Panc1 (cell line): ENCODE data around the gene ZNF200. TPM values are rescaled to one million over a fixed set of nuclear protein-coding genes. Genes with fewer than 3 reads are reported as not detected.

Experiments
- ATAC-seq: fragments of 200-7000 bp; cut with Tn5 transposase; 2 replicates; pipeline ENCODE4 v1.9.1; 2020; ENCODE audit warnings: mild to moderate bottlenecking, moderate library complexity
- BruUV-seq: library from RNA; stranded (reverse); fragments of 400-500 nt; replicated peaks from 2 replicates; lab custom pipeline; 2021; lab: Mats Ljungman, UMichigan
- CTCF ChIA-PET: fragments of 300-600 bp; sonication (Branson Sonifier 250); formaldehyde crosslinking; loops from one replicate; lab custom pipeline; 2022; ENCODE audit warnings: antibody characterized with exemption; lab: Charles Lee
- POLR2A ChIA-PET: fragments of 300-600 bp; sonication (Branson Sonifier 250); formaldehyde crosslinking; loops from one replicate; lab custom pipeline; 2022; ENCODE audit warnings: antibody characterized with exemption; lab: Charles Lee
- DNase-seq: peaks from one replicate; pipeline ENCODE4 v3.0.0-alpha.2; 2010; ENCODE audit warnings: low read depth, low spot score
- H3K27ac ChIP-seq: 2 replicates; pipeline ENCODE4 v1.5.1; 2011; ENCODE audit warnings: mild to moderate bottlenecking, low read length, inconsistent platforms
- H3K27me3 ChIP-seq: fragments of 200-500 bp; sonication (Bioruptor generic); 2 replicates; pipeline ENCODE4 v1.6.0; 2014; ENCODE audit warnings: low read length, inconsistent platforms; ENCODE audit not compliant: control insufficient read depth, insufficient read depth
- H3K36me3 ChIP-seq: fragments of 200-500 bp; sonication (Bioruptor generic); 2 replicates; pipeline ENCODE4 v1.5.1; 2014; ENCODE audit warnings: inconsistent platforms, mild to moderate bottlenecking, low read length, moderate library complexity; ENCODE audit not compliant: control insufficient read depth, insufficient read depth
- H3K4me1 ChIP-seq: 2 replicates; pipeline ENCODE4 v1.5.1; 2011; ENCODE audit warnings: inconsistent platforms, mild to moderate bottlenecking, low read length, moderate library complexity; ENCODE audit not compliant: control insufficient read depth, insufficient read depth
- H3K4me3 ChIP-seq, 2 experiments: 2 replicates each; pipeline ENCODE4 v1.5.1; 2011 to 2012; ENCODE audit warnings: low read depth in 2 of 2, low read length in 2 of 2, mild to moderate bottlenecking in 2 of 2, inconsistent platforms in 1 of 2, moderate library complexity in 1 of 2
- H3K9me3 ChIP-seq: fragments of 200-500 bp; sonication (Bioruptor generic); 2 replicates; pipeline ENCODE4 v1.5.1; 2014; ENCODE audit warnings: low read depth, mild to moderate bottlenecking, inconsistent platforms, low read length, moderate library complexity; ENCODE audit not compliant: control insufficient read depth, insufficient read depth
- POLR2AphosphoS5 ChIP-seq: IDR thresholded peaks from 2 replicates; pipeline ENCODE4 v1.6.1; 2012; ENCODE audit warnings: mild to moderate bottlenecking, low read depth, low read length, moderate library complexity
- SIN3A ChIP-seq: IDR thresholded peaks from 2 replicates; pipeline ENCODE4 v1.6.1; 2012; ENCODE audit warnings: low read depth, mild to moderate bottlenecking, low read length, moderate library complexity, borderline replicate concordance; ENCODE audit not compliant: insufficient read depth
- TCF7L2 ChIP-seq: IDR thresholded peaks from 2 replicates; pipeline ENCODE4 v1.6.1; 2011; ENCODE audit warnings: mild to moderate bottlenecking, low read depth, low read length, inconsistent platforms
- in situ Hi-C: cut with HindIII; loops from 2 replicates; pipeline ENCODE4 v1.10.0; 2016; ENCODE audit warnings: low sequenced_read_pairs, low pct_unique_long_range_greater_than_20kb
- intact Hi-C: fragments of 100-400 bp; cut with micrococcal nuclease; formaldehyde crosslinking; loops from one replicate; pipeline ENCODE4 v1.10.0; 2022; ENCODE audit not compliant: unreplicated experiment
- total RNA-seq: library from RNA; stranded (reverse); gene quantifications from one replicate; pipeline ENCODE4 v1.2.1, GENCODE V29; 2021; ENCODE audit not compliant: unreplicated experiment
- TF ChIP-seq, protein P1 (sequence below): fragments of 450-650 bp; IDR thresholded peaks from 2 replicates; pipeline ENCODE4 v1.5.1; 2017; ENCODE audit warnings: mild to moderate bottlenecking
- TF ChIP-seq, protein P2 (sequence below), 2 experiments: IDR thresholded peaks; 2 replicates each; pipeline ENCODE4 v1.6.1; 2011 to 2012; ENCODE audit warnings: low read depth in 2 of 2, control low read depth in 1 of 2, low read length in 1 of 2, mild to moderate bottlenecking in 1 of 2, moderate library complexity in 1 of 2; ENCODE audit not compliant: insufficient read depth in 1 of 2

Gene ZNF200
- total RNA-seq, 1 experiment from 2014 or later: 12.4 TPM

DNA sequence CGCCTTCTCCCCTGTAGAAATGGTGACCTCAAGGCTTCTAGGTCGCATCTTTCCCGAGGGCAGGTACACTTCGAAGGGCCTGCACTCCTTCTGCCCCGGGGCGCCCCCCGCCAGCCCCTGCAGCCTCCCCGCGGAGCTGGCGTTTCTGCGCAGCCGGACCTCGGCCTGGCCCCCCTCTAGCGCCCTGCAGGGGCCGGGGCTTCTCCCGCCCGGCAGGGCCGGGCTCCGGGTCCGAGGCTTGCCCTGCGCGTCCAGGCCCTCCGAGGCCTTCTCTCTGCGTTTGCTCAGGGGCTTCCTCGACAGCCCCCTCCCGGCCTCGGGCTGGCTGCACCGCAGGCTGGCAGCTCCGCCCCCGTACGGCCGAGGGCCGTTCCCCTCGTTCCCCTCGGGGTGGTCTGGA lies 19.4 kb upstream of the ZNF200 start:
- DNase-seq (no peak), ATAC-seq (no peak)
- Histone ChIP-seq H3K27ac (no peak overlapping the region), H3K9me3 (no peaks in the 10 kb centered on the region), H3K36me3 (no peaks in the 10 kb centered on the region), H3K4me1 (no peaks in the 10 kb centered on the region), H3K27me3 (no peaks in the 10 kb centered on the region), H3K4me3 (no peak overlapping the region)
- ChIA-PET CTCF (no interaction called here), POLR2A (no interaction called here)
- intact Hi-C loops (no loop called here), in situ Hi-C loops (no loop called here)
- TF ChIP-seq, protein P1, sequence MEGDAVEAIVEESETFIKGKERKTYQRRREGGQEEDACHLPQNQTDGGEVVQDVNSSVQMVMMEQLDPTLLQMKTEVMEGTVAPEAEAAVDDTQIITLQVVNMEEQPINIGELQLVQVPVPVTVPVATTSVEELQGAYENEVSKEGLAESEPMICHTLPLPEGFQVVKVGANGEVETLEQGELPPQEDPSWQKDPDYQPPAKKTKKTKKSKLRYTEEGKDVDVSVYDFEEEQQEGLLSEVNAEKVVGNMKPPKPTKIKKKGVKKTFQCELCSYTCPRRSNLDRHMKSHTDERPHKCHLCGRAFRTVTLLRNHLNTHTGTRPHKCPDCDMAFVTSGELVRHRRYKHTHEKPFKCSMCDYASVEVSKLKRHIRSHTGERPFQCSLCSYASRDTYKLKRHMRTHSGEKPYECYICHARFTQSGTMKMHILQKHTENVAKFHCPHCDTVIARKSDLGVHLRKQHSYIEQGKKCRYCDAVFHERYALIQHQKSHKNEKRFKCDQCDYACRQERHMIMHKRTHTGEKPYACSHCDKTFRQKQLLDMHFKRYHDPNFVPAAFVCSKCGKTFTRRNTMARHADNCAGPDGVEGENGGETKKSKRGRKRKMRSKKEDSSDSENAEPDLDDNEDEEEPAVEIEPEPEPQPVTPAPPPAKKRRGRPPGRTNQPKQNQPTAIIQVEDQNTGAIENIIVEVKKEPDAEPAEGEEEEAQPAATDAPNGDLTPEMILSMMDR: no peak
- no peak for TF ChIP-seq TCF7L2
- TF ChIP-seq, protein P2, sequence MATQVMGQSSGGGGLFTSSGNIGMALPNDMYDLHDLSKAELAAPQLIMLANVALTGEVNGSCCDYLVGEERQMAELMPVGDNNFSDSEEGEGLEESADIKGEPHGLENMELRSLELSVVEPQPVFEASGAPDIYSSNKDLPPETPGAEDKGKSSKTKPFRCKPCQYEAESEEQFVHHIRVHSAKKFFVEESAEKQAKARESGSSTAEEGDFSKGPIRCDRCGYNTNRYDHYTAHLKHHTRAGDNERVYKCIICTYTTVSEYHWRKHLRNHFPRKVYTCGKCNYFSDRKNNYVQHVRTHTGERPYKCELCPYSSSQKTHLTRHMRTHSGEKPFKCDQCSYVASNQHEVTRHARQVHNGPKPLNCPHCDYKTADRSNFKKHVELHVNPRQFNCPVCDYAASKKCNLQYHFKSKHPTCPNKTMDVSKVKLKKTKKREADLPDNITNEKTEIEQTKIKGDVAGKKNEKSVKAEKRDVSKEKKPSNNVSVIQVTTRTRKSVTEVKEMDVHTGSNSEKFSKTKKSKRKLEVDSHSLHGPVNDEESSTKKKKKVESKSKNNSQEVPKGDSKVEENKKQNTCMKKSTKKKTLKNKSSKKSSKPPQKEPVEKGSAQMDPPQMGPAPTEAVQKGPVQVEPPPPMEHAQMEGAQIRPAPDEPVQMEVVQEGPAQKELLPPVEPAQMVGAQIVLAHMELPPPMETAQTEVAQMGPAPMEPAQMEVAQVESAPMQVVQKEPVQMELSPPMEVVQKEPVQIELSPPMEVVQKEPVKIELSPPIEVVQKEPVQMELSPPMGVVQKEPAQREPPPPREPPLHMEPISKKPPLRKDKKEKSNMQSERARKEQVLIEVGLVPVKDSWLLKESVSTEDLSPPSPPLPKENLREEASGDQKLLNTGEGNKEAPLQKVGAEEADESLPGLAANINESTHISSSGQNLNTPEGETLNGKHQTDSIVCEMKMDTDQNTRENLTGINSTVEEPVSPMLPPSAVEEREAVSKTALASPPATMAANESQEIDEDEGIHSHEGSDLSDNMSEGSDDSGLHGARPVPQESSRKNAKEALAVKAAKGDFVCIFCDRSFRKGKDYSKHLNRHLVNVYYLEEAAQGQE (IDR thresholded peaks at IDR 0.05; ENCODE audit: insufficient read depth in 1 of 2, low read depth in 2 of 2, low read length in 1 of 2): no peak
- no peak for TF ChIP-seq SIN3A
- no peak for TF ChIP-seq POLR2AphosphoS5
- BruUV-seq: no TSS peak

DNA sequence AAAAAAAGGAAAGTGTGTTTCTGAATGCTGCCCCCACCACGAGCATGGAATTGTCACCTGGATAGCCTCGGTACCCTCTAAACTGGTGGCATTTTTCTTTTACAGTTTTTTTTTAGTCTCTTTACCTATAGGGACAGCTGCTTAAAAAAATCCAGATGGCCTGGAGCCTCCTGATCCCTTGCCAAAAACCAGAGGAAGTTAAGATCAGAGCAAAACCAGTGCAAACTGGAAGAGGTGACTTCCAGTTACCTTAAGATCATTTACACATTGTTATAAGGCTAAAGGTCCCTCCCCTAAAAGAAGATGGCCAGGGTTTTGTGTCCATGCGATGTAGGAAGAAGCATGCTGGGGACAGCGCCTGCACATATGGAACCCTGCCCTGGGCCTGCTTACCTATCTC lies 18.0 kb upstream of the ZNF200 start:
- ATAC-seq: no peak
- BruUV-seq: no TSS peak
- no peak overlapping the region for H3K27ac ChIP-seq
- intact Hi-C loops (no loop called here), in situ Hi-C loops (no loop called here)
- no peaks in the 10 kb centered on the region for H3K9me3 ChIP-seq
- DNase-seq: no peak
- no peak overlapping the region for H3K4me3 ChIP-seq
- POLR2A ChIA-PET: no interaction called here
- TF ChIP-seq TCF7L2 (no peak), SIN3A (no peak)
- TF ChIP-seq, protein P2 (IDR thresholded peaks at IDR 0.05; ENCODE audit: insufficient read depth in 1 of 2, low read depth in 2 of 2, low read length in 1 of 2): no peak
- CTCF ChIA-PET: no interaction called here
- H3K4me1 ChIP-seq: no peaks in the 10 kb centered on the region
- H3K36me3 ChIP-seq: no peaks in the 10 kb centered on the region
- H3K27me3 ChIP-seq: no peaks in the 10 kb centered on the region
